RWPE2 (cell line): ENCODE data around the gene STAB1.
A peak's percentile ranks its signal among the peaks of the same experiment; 100 is the strongest.

Experiments used
- ATAC-seq: fragments of 200-7000 bp; cut with Tn5 transposase; 3 replicates; pipeline ENCODE4 v1.9.1; 2021; ENCODE audit warnings: low read depth
- DNase-seq: peaks from one replicate; pipeline ENCODE4 v3.0.0-alpha.2; 2020; ENCODE audit warnings: low spot score
- H3K27ac ChIP-seq: fragments of 450-650 bp; 2 replicates; pipeline ENCODE4 v1.5.1; 2017; ENCODE audit warnings: mild to moderate bottlenecking; ENCODE audit not compliant: poor library complexity, severe bottlenecking
- H3K27me3 ChIP-seq: fragments of 250-450 bp; sonication (Bioruptor Pico); 2 replicates; pipeline ENCODE4 v1.5.1; 2021; ENCODE audit warnings: mild to moderate bottlenecking, moderate library complexity; ENCODE audit not compliant: insufficient read depth, poor library complexity, severe bottlenecking
- H3K36me3 ChIP-seq: fragments of 250-450 bp; sonication (Bioruptor Pico); 2 replicates; pipeline ENCODE4 v1.5.1; 2020; ENCODE audit warnings: low read depth, mild to moderate bottlenecking, moderate library complexity
- H3K4me1 ChIP-seq: fragments of 250-450 bp; sonication (Bioruptor Pico); 2 replicates; pipeline ENCODE4 v1.5.1; 2021; ENCODE audit warnings: mild to moderate bottlenecking, moderate library complexity; ENCODE audit not compliant: insufficient read depth, poor library complexity, severe bottlenecking
- H3K4me3 ChIP-seq: fragments of 250-450 bp; sonication (Bioruptor Pico); 2 replicates; pipeline ENCODE4 v1.5.1; 2021; ENCODE audit warnings: mild to moderate bottlenecking, moderate library complexity; ENCODE audit not compliant: severe bottlenecking
- H3K9me3 ChIP-seq: fragments of 250-450 bp; sonication (Bioruptor Pico); 2 replicates; pipeline ENCODE4 v1.5.1; 2021; ENCODE audit warnings: mild to moderate bottlenecking, moderate library complexity; ENCODE audit not compliant: severe bottlenecking
- CTCF ChIP-seq: fragments of 450-650 bp; IDR thresholded peaks from one replicate; pipeline ENCODE4 v1.5.1; 2017; ENCODE audit warnings: mild to moderate bottlenecking, moderate library complexity; ENCODE audit not compliant: poor library complexity, severe bottlenecking

The STAB1 gene

GRCh38 chr3:52561028-52561747, 66.0 kb downstream of the STAB1 start:
- Histone ChIP-seq H3K36me3 (peaks cover 60% of the 10 kb centered on the region), H3K9me3 (no peaks in the 10 kb centered on the region), H3K4me1 (no peaks in the 10 kb centered on the region), H3K4me3 (no peak overlapping the region), H3K27ac (no peak overlapping the region), H3K27me3 (no peaks in the 10 kb centered on the region)
- ATAC-seq: no peak
- TF ChIP-seq CTCF: no peak
- DNase-seq: no peak

GRCh38 chr3:52563984-52564383, 68.8 kb downstream of the STAB1 start:
- ATAC-seq: no peak
- Histone ChIP-seq H3K4me3 (no peak overlapping the region), H3K27me3 (no peaks in the 10 kb centered on the region), H3K4me1 (no peaks in the 10 kb centered on the region), H3K27ac (no peak overlapping the region), H3K36me3 (peaks cover 49% of the 10 kb centered on the region), H3K9me3 (no peaks in the 10 kb centered on the region)
- no peak for TF ChIP-seq CTCF
- no peak for DNase-seq

GRCh38 chr3:52568069-52568468, 72.9 kb downstream of the STAB1 start:
- no peak for TF ChIP-seq CTCF
- Histone ChIP-seq H3K4me3 (no peak overlapping the region), H3K9me3 (no peaks in the 10 kb centered on the region), H3K27ac (no peak overlapping the region), H3K4me1 (peaks cover 6% of the 10 kb centered on the region), H3K36me3 (peaks cover 25% of the 10 kb centered on the region), H3K27me3 (no peaks in the 10 kb centered on the region)
- ATAC-seq (no peak), DNase-seq (no peak)

GRCh38 chr3:52570076-52570475, 74.9 kb downstream of the STAB1 start:
- 0 out of 3 replicates have a peak, but pooled peaks have one; percentile 14 for ATAC-seq
- peaks cover 12% of the 10 kb centered on the region for H3K36me3 ChIP-seq
- H3K27ac ChIP-seq: no peak overlapping the region

More at GRCh38 chr3:52570076-52570475, 74.9 kb downstream of the STAB1 start:
- Histone ChIP-seq H3K4me3 (no peak overlapping the region), H3K9me3 (no peaks in the 10 kb centered on the region), H3K4me1 (peaks cover 6% of the 10 kb centered on the region), H3K27me3 (no peaks in the 10 kb centered on the region)
- DNase-seq: no peak
- no peak for TF ChIP-seq CTCF
